Loucy (cell line): Measurements from ENCODE around the gene ATPAF2.

Source experiments
- H2AFZ ChIP-seq: fragments of 200-600 bp; sonication (generic); 2 replicates; pipeline ENCODE4 v1.6.0; 2016; ENCODE audit warnings: antibody characterized with exemption, mild to moderate bottlenecking, low read length, moderate library complexity
- H3F3A ChIP-seq: fragments of 200-600 bp; 2 replicates; pipeline ENCODE4 v1.6.0; 2016; ENCODE audit warnings: antibody characterized with exemption, low read depth, mild to moderate bottlenecking
- H3K27me3 ChIP-seq: fragments of 200-600 bp; sonication (generic); 2 replicates; pipeline ENCODE4 v1.6.1; 2014; ENCODE audit warnings: low read length, mild to moderate bottlenecking; ENCODE audit not compliant: insufficient read depth, poor library complexity, severe bottlenecking
- H3K36me3 ChIP-seq: fragments of 200-600 bp; sonication (generic); 2 replicates; pipeline ENCODE4 v1.6.1; 2016; ENCODE audit warnings: low read length; ENCODE audit not compliant: insufficient read depth
- H3K4me1 ChIP-seq: fragments of 200-600 bp; sonication (generic); 2 replicates; pipeline ENCODE4 v1.5.1; 2014; ENCODE audit warnings: low read length, mild to moderate bottlenecking; ENCODE audit not compliant: insufficient read depth, poor library complexity, severe bottlenecking
- H3K4me2 ChIP-seq: fragments of 200-600 bp; sonication (generic); 2 replicates; pipeline ENCODE4 v1.6.0; 2014; ENCODE audit warnings: antibody characterized with exemption, low read length, low read depth, mild to moderate bottlenecking; ENCODE audit not compliant: poor library complexity, severe bottlenecking
- H3K4me3 ChIP-seq: fragments of 200-600 bp; sonication (generic); 2 replicates; pipeline ENCODE4 v1.5.1; 2014; ENCODE audit warnings: low read length, mild to moderate bottlenecking, mixed read lengths; ENCODE audit not compliant: poor library complexity, severe bottlenecking
- H3K79me2 ChIP-seq: fragments of 200-600 bp; sonication (generic); 2 replicates; pipeline ENCODE4 v1.6.1; 2014; ENCODE audit warnings: low read length; ENCODE audit not compliant: insufficient read depth
- H3K9ac ChIP-seq: fragments of 200-600 bp; sonication (generic); 2 replicates; pipeline ENCODE4 v1.6.0; 2014; ENCODE audit warnings: mild to moderate bottlenecking, low read depth, low read length, moderate library complexity; ENCODE audit not compliant: poor library complexity, severe bottlenecking
- H3K9me2 ChIP-seq: fragments of 200-600 bp; sonication (generic); replicated peaks from 2 replicates; pipeline ENCODE4 v1.6.1; 2016; ENCODE audit warnings: low read depth, low read length, mixed read lengths
- H3K9me3 ChIP-seq: fragments of 200-600 bp; sonication (generic); 2 replicates; pipeline ENCODE4 v1.6.1; 2014; ENCODE audit warnings: mild to moderate bottlenecking, antibody characterized with exemption, low read length, low read depth; ENCODE audit not compliant: insufficient read depth
- H4K20me1 ChIP-seq: fragments of 200-600 bp; sonication (generic); 2 replicates; pipeline ENCODE4 v1.6.0; 2014; ENCODE audit warnings: antibody characterized with exemption, low read length, mild to moderate bottlenecking; ENCODE audit not compliant: insufficient read depth, poor library complexity, severe bottlenecking
- CTCF ChIP-seq: fragments of 200-600 bp; sonication (generic); conservative IDR thresholded peaks from 2 replicates; pipeline ENCODE4 v1.5.1; 2014; ENCODE audit warnings: mild to moderate bottlenecking, antibody characterized with exemption, low read length
- EZH2phosphoT487 ChIP-seq: fragments of 200-600 bp; IDR thresholded peaks from 2 replicates; pipeline ENCODE4 v1.6.1; 2018; ENCODE audit warnings: antibody characterized with exemption, mild to moderate bottlenecking, moderate library complexity, borderline replicate concordance

ATPAF2 gene

GRCh38 chr17:17979778-17980177 lies 59.2 kb downstream of the ATPAF2 start:
- H3K9me2 ChIP-seq: no peaks in the 10 kb centered on the region
- H3K4me3 ChIP-seq: no peak overlapping the region
- no peak overlapping the region for H3K9ac ChIP-seq
- H4K20me1 ChIP-seq: no peaks in the 10 kb centered on the region
- H3K4me1 ChIP-seq: no peaks in the 10 kb centered on the region
- H3F3A ChIP-seq: no peaks in the 10 kb centered on the region
- no peak overlapping the region for H3K4me2 ChIP-seq
- H3K27me3 ChIP-seq: no peaks in the 10 kb centered on the region
- TF ChIP-seq CTCF (no peak), EZH2phosphoT487 (no peak)
- no peak overlapping the region for H2AFZ ChIP-seq
- no peaks in the 10 kb centered on the region for H3K79me2 ChIP-seq
- no peaks in the 10 kb centered on the region for H3K36me3 ChIP-seq
- H3K9me3 ChIP-seq: no peaks in the 10 kb centered on the region

- H3K79me2 ChIP-seq: no peaks in the 10 kb centered on the region
These were observed 60.2 kb downstream of the ATPAF2 start for GRCh38 chr17:17978481-17979424.

GRCh38 chr17:17976931-17977570 lies 61.9 kb downstream of the ATPAF2 start:
- no peak for TF ChIP-seq CTCF
- TF ChIP-seq EZH2phosphoT487: no peak
- no peaks in the 10 kb centered on the region for H3K9me3 ChIP-seq
- H3K9me2 ChIP-seq: no peaks in the 10 kb centered on the region
- no peak overlapping the region for H3K4me3 ChIP-seq
- H3K36me3 ChIP-seq: no peaks in the 10 kb centered on the region
- no peak overlapping the region for H3K9ac ChIP-seq
- H2AFZ ChIP-seq: no peak overlapping the region
- H3K79me2 ChIP-seq: no peaks in the 10 kb centered on the region
- H3K4me1 ChIP-seq: peaks cover 5% of the 10 kb centered on the region
- H3K27me3 ChIP-seq: no peaks in the 10 kb centered on the region
- H3F3A ChIP-seq: no peaks in the 10 kb centered on the region
- no peaks in the 10 kb centered on the region for H4K20me1 ChIP-seq
- H3K4me2 ChIP-seq: no peak overlapping the region

More at GRCh38 chr17:17978481-17979424, 60.2 kb downstream of the ATPAF2 start:
- Histone ChIP-seq H3K4me1 (no peaks in the 10 kb centered on the region), H3K9ac (no peak overlapping the region), H4K20me1 (no peaks in the 10 kb centered on the region), H3K9me2 (no peaks in the 10 kb centered on the region), H3K27me3 (no peaks in the 10 kb centered on the region), H3K36me3 (no peaks in the 10 kb centered on the region), H2AFZ (no peak overlapping the region), H3K4me3 (no peak overlapping the region), H3K4me2 (no peak overlapping the region), H3F3A (no peaks in the 10 kb centered on the region), H3K9me3 (no peaks in the 10 kb centered on the region)
- no peak for TF ChIP-seq CTCF
- no peak for TF ChIP-seq EZH2phosphoT487
